ENCODE measurements around the gene IGSF5.

IGSF5 gene

DNA sequence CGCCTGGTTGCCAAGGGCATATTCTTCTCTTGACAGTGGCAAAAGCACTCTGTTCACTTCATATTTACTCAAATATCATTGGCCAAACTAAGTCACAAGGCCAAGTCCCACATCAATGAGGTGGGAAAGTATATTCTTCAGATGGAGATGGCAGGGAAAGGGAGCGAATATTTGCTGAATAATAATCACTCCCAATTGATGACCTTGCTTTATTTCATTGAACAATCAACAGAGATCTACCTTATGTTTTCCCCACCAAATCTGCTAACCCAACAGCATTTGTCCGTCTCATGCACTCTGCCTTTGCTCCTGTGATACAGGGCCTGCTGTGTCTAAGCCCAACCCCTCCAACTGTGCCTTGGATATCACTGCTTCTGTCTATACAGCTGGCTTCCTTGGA is 77.1 kb downstream of the IGSF5 start:
- DNase-seq (ENCODE audit: low read depth in 2 of 2), result no peak

DNA sequence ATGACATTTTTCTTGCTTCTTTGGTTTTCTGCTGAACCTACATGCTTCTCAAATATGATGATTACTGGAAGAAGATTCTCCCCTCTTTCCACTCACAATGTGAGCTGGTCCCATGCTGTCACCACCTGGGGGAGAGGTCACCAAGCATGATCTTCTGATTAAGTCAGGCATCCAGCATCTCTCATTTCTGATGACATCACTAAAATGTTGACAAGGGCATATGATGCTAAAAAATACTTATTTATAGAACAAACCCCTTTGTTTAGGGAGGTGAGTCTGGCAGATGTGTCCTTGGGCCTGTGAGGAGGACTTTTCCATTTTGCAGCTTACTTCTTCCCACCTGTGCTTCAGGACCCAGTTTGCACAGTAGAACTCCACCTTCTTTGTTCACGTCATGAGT is 80.3 kb downstream of the IGSF5 start:
- no peak for DNase-seq (ENCODE audit: low read depth in 2 of 2)

DNA sequence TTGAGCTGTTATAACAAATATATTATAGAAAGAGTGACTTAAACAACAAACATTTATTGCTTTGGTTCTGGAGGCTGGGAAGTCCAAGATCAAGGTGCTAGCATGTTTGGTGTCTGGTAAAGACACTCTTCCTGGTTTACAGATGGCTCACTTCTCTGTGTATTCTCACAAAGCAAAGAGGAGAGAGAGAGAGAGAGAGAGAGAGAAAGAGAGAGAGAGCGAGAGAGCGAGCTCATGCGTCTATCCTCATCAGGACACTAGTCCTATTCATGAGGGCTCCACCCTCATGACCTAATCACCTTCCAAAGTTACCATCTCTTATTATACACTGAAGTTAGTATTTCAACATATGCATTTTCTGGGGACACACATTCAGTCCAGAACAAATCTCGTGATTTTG is 89.6 kb downstream of the IGSF5 start:
- DNase-seq (ENCODE audit: low read depth in 2 of 2), result no peak

DNA sequence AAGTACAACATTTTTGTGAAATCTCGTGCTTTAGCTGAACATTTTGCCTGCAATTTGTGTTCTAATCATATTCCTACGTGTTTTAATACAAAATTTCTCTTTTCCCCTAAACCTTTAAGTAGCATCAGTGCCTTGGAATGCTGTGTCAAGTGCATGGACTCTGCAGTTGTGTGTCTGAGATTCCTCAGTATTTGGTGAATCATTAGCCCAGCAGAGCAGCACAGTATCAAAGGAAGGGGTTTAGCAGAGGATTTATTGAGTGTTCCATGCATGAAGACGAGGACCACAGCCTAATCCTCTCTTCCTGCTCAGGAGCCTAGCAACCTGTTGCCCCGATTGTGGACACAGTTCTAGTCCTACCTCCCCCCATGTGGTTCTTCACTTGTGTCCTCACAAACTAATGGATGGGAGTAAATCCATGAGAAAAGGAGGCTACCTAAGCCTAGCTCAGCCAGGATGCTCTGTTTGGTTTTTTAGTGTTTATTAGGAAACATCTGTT is 92.9 kb downstream of the IGSF5 start:
- DNase-seq (ENCODE audit: low read depth in 2 of 2), result no peak

DNA sequence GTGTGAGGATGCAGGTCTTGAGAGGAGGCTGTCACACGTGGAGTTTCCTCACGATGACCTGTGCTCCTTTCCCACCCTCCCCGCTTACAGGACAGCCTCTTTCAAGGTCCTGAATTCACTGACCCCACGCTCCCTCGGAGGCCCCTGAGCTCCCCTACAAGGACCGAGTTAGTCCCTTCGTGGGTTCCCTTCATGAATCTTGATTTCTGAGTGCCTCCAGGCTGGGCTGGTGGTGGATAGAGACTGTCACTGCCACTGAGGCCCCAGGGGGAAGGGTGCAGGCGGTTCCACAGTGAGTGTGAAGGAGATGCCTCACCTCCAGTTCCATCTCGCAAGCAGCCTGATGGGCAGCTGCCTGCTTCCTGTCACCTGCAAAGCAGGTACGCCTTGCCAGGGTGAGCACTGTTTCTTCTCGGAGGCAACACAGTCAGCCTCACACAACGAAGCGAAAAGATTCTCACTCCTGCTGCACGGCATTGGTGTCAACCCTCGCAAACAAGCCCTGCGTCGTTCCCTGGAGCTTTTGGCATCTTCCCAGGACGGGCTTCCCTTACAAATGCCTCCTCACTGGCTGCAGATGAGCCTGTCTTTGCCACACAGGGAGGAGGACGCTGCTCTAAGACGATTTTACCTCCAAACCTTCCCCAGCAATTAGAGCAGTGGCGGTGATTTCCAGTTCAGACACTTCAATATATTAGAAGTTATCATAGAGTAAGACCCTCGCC is 95.6 kb downstream of the IGSF5 start:
- DNase-seq (ENCODE audit: low read depth in 2 of 2), result no peak

DNA sequence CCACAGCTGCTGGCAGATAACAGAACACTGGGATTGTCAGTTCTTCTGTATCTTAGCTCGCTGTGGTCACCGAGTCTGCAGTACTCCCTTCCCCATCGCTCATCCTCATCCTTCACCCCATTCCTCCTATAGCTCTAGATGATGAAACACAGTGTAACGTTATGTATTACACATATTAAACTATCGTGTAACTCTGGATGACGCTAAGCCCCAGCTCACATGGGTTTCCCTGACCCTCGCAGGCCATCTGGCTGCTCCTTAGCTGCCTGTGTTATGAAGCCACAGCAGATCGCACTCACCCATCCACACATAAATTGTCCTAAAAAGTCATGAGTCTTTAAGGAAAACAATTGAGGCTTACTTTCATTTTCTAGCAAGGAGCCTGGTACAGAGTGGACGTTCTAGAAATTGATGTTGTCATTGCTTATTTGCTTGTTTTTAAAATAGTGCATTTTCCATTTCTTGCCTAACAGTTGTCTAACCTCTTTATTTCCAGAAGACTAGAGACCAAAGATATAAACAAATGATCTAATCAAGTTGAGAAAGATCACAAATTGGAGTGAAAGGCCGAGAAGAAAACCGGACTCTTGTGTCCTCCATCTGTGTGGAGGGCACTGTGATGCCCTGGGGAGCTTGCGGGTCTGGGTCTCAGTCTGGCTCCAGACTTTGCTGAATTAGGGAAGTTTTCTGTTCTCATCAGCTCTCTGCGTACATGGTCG is 97.9 kb downstream of the IGSF5 start:
- DNase-seq (ENCODE audit: low read depth in 2 of 2), result no peak

DNA sequence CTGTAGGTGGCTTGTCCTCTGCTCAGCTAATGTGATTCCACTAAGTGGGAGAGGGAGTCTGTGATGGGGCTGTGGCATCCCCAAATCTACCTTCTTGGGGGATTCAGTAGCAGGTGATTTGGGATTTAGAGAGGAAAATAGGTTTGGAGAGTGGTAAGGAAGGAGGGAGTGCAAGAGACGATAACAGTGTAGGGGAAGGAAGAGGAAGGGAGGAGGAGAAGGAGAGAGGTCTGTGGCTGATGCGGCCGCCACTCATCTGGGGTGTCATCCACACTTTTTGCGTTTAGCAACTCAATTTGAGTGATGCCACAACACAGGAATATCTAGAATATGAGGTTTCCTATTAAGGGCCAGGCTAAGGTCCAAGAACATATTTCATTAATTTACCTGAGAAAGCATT is 98.5 kb downstream of the IGSF5 start:
- no peak for DNase-seq (ENCODE audit: low read depth in 2 of 2)

DNA sequence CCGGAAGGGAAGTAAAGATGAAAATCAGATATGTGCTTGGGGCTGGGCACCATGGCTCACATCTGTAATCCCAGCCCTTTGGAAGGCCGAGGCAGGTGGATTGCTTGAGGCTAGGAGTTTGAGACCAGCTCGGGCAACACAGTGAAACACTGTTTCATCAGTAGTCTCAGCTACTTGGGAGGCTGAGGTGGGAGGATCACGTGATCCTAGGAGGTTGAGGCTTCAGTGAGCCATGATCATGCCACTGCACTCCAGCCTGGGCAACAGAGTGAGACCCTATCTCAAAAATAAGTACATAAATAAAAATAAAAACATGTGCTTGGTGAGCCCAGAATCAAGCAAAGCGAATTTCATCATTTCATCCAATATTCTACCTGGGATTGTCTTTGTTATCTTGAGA is 98.9 kb downstream of the IGSF5 start:
- DNase-seq (ENCODE audit: low read depth in 2 of 2), result no peak

DNA sequence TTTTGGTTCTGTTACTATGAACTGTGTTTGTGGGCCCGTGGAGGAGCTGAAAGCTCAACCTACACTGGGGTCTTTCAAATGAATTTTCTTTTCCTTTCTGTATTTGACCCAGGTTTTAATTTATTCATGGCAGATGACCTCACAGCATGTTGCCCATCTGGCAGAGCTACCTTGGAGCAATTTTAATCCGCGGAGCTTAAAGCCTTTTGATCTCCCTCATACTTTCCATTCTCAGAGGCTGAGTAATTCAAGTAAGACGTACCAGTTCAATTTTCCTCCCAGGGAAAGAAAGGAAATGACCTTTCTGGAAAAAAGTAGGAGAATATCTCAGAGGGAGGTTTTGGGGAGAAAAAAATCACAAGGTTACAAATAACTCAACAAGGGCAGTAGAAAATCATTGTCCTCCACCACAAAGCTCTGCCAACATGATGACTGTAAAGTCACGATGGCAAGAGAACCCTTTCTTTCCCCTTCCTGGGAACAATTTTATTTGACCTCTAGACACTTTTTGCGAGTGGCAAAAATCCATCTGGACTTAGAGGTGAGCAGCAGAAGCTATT is 100.7 kb downstream of the IGSF5 start:
- no peak for DNase-seq (ENCODE audit: low read depth in 2 of 2)

DNA sequence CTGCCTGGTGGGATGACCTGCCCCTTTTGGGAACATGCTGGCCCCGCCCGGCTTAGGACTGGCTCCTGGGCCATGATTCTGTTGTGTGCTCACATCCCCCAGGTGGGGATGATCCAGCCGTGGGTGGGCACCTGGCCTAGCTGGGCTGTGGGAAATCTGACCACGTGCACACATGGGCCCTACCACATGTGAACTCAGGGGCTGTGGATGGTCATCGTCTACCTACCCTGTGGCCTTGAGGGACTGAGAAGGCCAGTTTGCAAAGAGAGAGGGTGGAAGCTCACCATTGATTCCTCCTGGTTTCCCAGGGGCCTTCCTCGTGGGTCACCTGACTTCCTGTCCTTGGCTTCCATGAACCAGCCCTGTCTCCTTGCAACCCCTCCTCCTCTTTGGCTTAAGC is 102.9 kb downstream of the IGSF5 start:
- no peak for DNase-seq (ENCODE audit: low read depth in 2 of 2)

DNA sequence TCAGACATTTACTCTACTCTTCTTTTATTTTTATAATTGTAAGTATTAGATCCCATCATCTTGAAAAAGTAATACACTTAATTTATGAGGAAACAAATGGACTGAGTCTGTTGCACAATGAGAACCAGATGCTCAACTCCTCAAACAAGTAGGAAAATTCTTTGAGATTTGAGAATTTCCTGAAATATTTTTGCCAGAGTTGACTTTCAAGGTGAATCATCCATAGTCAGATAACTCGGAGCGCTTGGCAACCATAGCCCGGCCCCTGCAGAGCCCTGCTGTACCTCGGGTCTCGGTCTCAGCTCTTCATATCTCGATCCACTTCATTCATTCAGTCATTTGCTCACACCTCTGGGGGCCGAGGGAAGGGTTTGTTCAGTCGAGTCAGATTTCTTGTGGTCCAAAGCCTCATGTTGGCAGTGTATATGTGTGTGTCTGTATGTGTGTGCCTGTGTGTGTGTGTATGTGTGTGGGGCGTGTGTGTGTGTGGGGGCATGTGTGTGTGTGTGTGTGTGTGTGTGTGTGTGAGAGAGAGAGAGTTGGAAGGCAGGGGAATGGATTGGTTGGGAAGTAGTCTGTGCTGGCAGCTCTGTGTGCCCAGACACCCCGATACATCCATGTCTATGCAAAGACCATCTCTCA is 104.2 kb downstream of the IGSF5 start:
- DNase-seq (ENCODE audit: low read depth in 2 of 2), result no peak

DNA sequence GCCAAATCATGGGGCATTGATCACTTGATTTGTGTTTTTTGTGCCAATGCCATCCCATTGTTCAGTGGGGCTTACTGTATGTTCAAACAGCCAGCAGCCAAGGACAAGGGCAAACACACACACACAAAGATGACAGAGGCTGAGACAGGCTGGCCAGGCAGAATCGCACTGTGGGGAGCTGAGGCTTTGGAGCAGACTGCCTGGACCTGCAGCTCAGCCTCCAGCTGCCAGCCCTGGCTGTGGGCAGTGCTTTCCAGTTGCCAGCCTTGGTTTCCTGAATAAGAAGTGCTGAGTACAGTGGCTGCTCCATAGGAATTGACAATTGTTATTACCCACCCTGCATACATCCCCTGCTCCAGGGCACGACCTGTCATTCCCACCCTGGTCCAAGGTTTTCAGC is 105.3 kb downstream of the IGSF5 start:
- no peak for DNase-seq (ENCODE audit: low read depth in 2 of 2)

DNA sequence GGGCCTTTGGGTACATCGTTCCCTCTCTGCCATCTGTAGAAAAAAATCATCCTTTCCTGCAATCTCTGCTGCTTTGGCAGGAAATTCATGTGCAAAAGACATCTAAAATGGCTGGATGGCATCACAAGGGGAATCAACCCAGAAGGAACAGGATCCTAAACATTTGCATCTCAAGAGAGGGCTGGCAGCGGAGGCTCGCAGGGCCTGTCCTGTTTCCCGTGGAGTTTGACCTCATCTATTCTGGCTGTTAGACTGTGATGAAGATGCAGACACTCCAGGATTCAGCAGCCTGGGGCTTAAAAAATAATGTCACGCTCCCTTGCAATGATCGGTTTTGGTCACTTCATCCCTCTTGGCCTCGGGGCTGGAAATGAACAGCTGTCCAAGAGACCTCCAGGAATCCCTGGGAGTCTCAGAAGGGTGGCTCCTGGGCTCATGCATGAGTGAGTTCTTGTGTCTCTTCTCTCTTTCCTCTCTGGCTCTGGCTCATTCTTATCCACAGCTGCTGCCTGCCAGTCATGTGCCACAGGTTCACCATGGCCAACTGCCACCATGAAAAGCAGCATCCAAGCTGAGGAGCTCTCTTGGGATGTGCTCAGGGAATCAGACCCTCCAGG is 106.1 kb downstream of the IGSF5 start:
- no peak for DNase-seq (ENCODE audit: low read depth in 2 of 2)
